DOHH2 (cell line): ENCODE measurements around the gene HOXB1.
A peak's percentile ranks its signal among the peaks of the same experiment; 100 is the strongest.

ENCODE experiments used
- H3F3A ChIP-seq: fragments of 200-600 bp; sonication (generic), shearing (Covaris generic); 2 replicates; pipeline ENCODE4 v1.6.0; 2016; ENCODE audit warnings: antibody characterized with exemption, mild to moderate bottlenecking; ENCODE audit not compliant: control insufficient read depth, insufficient read depth
- H3K27ac ChIP-seq: fragments of 200-600 bp; sonication (generic); 2 replicates; pipeline ENCODE4 v1.5.1; 2014; ENCODE audit warnings: low read depth, mild to moderate bottlenecking, low read length, moderate library complexity
- H3K27me3 ChIP-seq: fragments of 200-600 bp; sonication (generic); 2 replicates; pipeline ENCODE4 v1.6.1; 2014; ENCODE audit warnings: mild to moderate bottlenecking, low read length, mixed read lengths; ENCODE audit not compliant: control insufficient read depth
- H3K36me3 ChIP-seq: fragments of 200-600 bp; sonication (generic); 2 replicates; pipeline ENCODE4 v1.6.1; 2014; ENCODE audit warnings: mild to moderate bottlenecking, low read length, moderate library complexity, mixed read lengths; ENCODE audit not compliant: control insufficient read depth
- H3K4me1 ChIP-seq: fragments of 200-600 bp; sonication (generic); 2 replicates; pipeline ENCODE4 v1.6.1; 2014; ENCODE audit warnings: mild to moderate bottlenecking, low read length, mixed read lengths; ENCODE audit not compliant: control insufficient read depth
- H3K4me2 ChIP-seq: fragments of 200-600 bp; sonication (generic); 2 replicates; pipeline ENCODE4 v1.6.0; 2014; ENCODE audit warnings: mild to moderate bottlenecking, low read length, moderate library complexity
- H3K4me3 ChIP-seq: fragments of 200-600 bp; sonication (generic); 2 replicates; pipeline ENCODE4 v1.5.1; 2014; ENCODE audit warnings: mild to moderate bottlenecking, low read length, mixed read lengths
- H3K79me2 ChIP-seq: fragments of 200-600 bp; sonication (generic); 2 replicates; pipeline ENCODE4 v1.6.1; 2014; ENCODE audit warnings: mild to moderate bottlenecking, low read length, mixed read lengths; ENCODE audit not compliant: control insufficient read depth
- H3K9me2 ChIP-seq: fragments of 200-600 bp; sonication (generic); replicated peaks from 2 replicates; pipeline ENCODE4 v1.6.1; 2014; ENCODE audit warnings: mild to moderate bottlenecking, low read length, mixed read lengths; ENCODE audit not compliant: control insufficient read depth
- H3K9me3 ChIP-seq: fragments of 200-600 bp; sonication (generic); 2 replicates; pipeline ENCODE4 v1.6.1; 2014; ENCODE audit warnings: antibody characterized with exemption, low read length, mixed read lengths; ENCODE audit not compliant: control insufficient read depth, insufficient read depth
- H4K20me1 ChIP-seq: fragments of 200-600 bp; sonication (generic); 2 replicates; pipeline ENCODE4 v1.6.0; 2014; ENCODE audit warnings: low read depth, mild to moderate bottlenecking, antibody characterized with exemption, low read length, moderate library complexity; ENCODE audit not compliant: control insufficient read depth, insufficient read depth
- EZH2phosphoT487 ChIP-seq: fragments of 200-600 bp; sonication (generic); IDR thresholded peaks from 2 replicates; pipeline ENCODE4 v1.6.1; 2017; ENCODE audit warnings: borderline replicate concordance, mild to moderate bottlenecking, antibody characterized with exemption, low read length, moderate library complexity, mixed read lengths
- TF ChIP-seq, protein P1 (sequence below): fragments of 200-600 bp; sonication (generic); IDR thresholded peaks from one replicate; pipeline ENCODE4 v1.5.1; 2014; ENCODE audit warnings: antibody characterized with exemption, mild to moderate bottlenecking, low read depth, low read length; ENCODE audit not compliant: poor library complexity, severe bottlenecking

HOXB1 gene

DNA sequence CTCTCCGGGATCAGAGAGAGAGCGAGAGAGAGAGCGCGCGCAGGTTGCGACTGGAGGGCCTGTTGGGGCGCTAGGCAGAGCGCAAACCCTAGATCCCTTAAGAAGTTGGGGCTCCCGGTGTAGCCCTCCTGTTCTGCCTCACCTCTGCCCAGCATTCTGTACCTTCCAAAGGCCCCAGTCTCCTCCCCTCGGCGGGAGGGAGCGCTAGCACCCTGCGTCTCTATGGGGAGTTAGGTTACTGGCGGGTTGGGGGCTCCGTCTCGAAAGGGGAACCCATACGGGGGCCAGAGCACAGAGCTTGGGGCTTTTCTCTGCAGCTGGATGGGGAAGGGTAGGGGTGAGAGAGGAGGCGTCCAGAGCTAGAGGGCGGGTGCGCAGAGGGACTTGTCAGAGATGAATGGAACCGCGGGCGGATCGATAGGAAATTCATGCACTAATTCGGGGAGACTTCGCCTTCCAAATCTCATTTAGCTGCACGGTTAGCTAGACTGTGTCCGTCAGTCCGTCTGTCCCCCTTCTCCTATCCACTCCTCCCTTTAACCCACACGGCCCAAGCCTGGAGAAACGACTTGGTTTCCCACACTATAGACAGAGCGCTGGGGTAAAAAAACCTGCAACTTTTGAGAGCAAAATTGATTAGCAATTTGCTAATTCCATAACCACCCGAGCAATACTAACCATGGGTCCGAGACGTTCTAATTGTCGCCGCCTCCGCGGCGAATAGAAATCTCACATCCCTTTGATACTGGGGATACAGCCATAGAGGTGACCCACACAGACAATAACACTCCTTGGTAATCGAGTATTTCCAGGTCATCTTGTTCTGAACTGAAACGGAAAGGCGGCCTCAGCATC, 48.0 kb upstream of the HOXB1 start:
- Histone ChIP-seq H3K36me3 (peaks cover 4% of the 10 kb centered on the region; the same call in 1 of the 2 replicates), H3K79me2 (peaks cover 12% of the 10 kb centered on the region), H3K9me2 (no peaks in the 10 kb centered on the region), H3K27me3 (peaks cover 47% of the 10 kb centered on the region), H3K27ac (no peak overlapping the region), H3F3A (peaks cover 9% of the 10 kb centered on the region; the same call in 1 of the 2 replicates), H3K4me2 (peak overlapping the region; percentile 70), H3K4me1 (peaks cover 29% of the 10 kb centered on the region), H4K20me1 (0 out of 2 replicates have a peak, but pooled peaks cover 3% of the 10 kb centered on the region), H3K9me3 (no peaks in the 10 kb centered on the region), H3K4me3 (peak overlapping the region; percentile 78)
- TF ChIP-seq, protein P1, sequence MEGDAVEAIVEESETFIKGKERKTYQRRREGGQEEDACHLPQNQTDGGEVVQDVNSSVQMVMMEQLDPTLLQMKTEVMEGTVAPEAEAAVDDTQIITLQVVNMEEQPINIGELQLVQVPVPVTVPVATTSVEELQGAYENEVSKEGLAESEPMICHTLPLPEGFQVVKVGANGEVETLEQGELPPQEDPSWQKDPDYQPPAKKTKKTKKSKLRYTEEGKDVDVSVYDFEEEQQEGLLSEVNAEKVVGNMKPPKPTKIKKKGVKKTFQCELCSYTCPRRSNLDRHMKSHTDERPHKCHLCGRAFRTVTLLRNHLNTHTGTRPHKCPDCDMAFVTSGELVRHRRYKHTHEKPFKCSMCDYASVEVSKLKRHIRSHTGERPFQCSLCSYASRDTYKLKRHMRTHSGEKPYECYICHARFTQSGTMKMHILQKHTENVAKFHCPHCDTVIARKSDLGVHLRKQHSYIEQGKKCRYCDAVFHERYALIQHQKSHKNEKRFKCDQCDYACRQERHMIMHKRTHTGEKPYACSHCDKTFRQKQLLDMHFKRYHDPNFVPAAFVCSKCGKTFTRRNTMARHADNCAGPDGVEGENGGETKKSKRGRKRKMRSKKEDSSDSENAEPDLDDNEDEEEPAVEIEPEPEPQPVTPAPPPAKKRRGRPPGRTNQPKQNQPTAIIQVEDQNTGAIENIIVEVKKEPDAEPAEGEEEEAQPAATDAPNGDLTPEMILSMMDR: peak; percentile 21
- no peak for TF ChIP-seq EZH2phosphoT487

- Histone ChIP-seq H3K27ac (peak within 1 kb of the TSS; percentile 54), H3K4me2 (peak within 1 kb of the TSS; percentile 91), H3F3A (peaks cover 9% of the 10 kb centered on the region; the same call in 1 of the 2 replicates), H3K36me3 (peaks cover 4% of the 10 kb centered on the region; the same call in 1 of the 2 replicates), H3K9me2 (no peaks in the 10 kb centered on the region), H3K79me2 (peaks cover 12% of the 10 kb centered on the region), H4K20me1 (no peaks in the 10 kb centered on the region), H3K4me3 (peak within 1 kb of the TSS; percentile 78), H3K9me3 (no peaks in the 10 kb centered on the region), H3K27me3 (peaks cover 39% of the 10 kb centered on the region), H3K4me1 (peaks cover 29% of the 10 kb centered on the region)
- TF ChIP-seq EZH2phosphoT487: no peak
- TF ChIP-seq, protein P1: no peak
These were observed 47.3 kb upstream of the HOXB1 start, which contains the start of gene HOXB4 for GRCh38 chr17:48577946-48578615. TSS of gene HOXB4 (minus strand) at chr17:48578350. CDS start at chr17:48578319, 31 bp downstream.

DNA sequence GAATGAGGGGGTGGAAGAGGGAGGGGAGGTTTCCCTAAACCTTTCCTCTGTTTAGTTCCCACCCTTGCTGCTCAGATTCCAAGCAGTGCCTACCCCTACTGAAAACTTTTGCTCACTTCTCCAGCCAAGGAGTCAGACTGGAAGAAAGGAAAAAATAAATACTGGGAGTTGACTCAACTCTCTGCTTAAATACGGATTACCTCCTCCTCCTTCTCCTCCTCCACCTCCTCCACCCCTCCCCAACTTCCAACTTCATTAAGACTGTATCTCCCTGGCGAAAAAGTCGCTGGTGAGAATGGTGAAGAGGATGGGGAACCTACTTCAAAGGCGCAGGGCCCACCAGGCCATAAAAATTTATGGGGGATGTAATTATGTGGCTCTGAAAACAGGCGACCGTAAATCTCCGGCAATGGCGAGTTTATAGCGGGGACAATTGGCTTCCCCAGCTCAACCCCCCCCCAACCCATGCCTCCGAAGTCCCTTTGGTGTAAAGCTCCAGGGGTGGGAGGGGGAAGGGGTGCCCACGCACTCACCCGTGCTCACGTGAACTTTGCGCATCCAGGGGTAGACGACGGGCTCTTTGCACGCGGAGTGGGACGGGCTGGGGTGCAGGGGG, 46.6 kb upstream of the HOXB1 start:
- Histone ChIP-seq H4K20me1 (no peaks in the 10 kb centered on the region), H3K27ac (no peak overlapping the region)

More for the DNA sequence above, 46.6 kb upstream of the HOXB1 start:
- Histone ChIP-seq H3K4me2 (peak overlapping the region; percentile 91), H3F3A (peaks cover 9% of the 10 kb centered on the region; the same call in 1 of the 2 replicates), H3K4me3 (peak overlapping the region; percentile 78), H3K36me3 (peaks cover 4% of the 10 kb centered on the region; the same call in 1 of the 2 replicates), H3K9me2 (no peaks in the 10 kb centered on the region), H3K79me2 (peaks cover 12% of the 10 kb centered on the region), H3K27me3 (peaks cover 33% of the 10 kb centered on the region), H3K9me3 (no peaks in the 10 kb centered on the region), H3K4me1 (peaks cover 29% of the 10 kb centered on the region)
- TF ChIP-seq EZH2phosphoT487: no peak
- TF ChIP-seq, protein P1: no peak
